ENCODE measurements around the gene RAB21.
"Not testable (repeated sequence)": the region's sequence is repeated elsewhere in the genome, so short reads cannot be mapped to it uniquely, and the experiment has no call there.

RAB21 gene

GRCh38 chr12:71756054-71756690, 1.5 kb downstream of the RAB21 start:
- H3F3A ChIP-seq (ENCODE audit: control insufficient read depth, insufficient read depth): no peaks in the 10 kb centered on the region
- peaks cover 31% of the 10 kb centered on the region for H3K4me1 ChIP-seq (ENCODE audit: control insufficient read depth, low read length)
- peaks cover 69% of the 10 kb centered on the region for H3K79me2 ChIP-seq (ENCODE audit: control insufficient read depth, low read length)
- no peak for TF ChIP-seq CTCF (IDR thresholded peaks at IDR 0.05; ENCODE audit: low read depth, low read length, poor library complexity, severe bottlenecking)
- no peak for TF ChIP-seq EZH2phosphoT487 (IDR thresholded peaks at IDR 0.05; ENCODE audit: borderline replicate concordance, low read length)
- no peaks in the 10 kb centered on the region for H3K9me2 ChIP-seq (replicated peaks; ENCODE audit: control insufficient read depth, low read length)
- peaks cover 53% of the 10 kb centered on the region for H3K36me3 ChIP-seq (ENCODE audit: control insufficient read depth, low read length)
- H4K20me1 ChIP-seq (ENCODE audit: control insufficient read depth, insufficient read depth, low read depth, low read length): peaks cover 18% of the 10 kb centered on the region; the same call in 1 of the 2 replicates
- peak overlapping the region; percentile 92 for H3K4me2 ChIP-seq (ENCODE audit: low read length)
- H3K27me3 ChIP-seq (ENCODE audit: control insufficient read depth, low read length): no peaks in the 10 kb centered on the region
- H3K4me3 ChIP-seq (ENCODE audit: low read length): peak overlapping the region; percentile 87
- H3K9me3 ChIP-seq (ENCODE audit: control insufficient read depth, insufficient read depth, low read length): peaks cover 25% of the 10 kb centered on the region
- no peak overlapping the region for H3K27ac ChIP-seq (ENCODE audit: low read depth, low read length)

DNA sequence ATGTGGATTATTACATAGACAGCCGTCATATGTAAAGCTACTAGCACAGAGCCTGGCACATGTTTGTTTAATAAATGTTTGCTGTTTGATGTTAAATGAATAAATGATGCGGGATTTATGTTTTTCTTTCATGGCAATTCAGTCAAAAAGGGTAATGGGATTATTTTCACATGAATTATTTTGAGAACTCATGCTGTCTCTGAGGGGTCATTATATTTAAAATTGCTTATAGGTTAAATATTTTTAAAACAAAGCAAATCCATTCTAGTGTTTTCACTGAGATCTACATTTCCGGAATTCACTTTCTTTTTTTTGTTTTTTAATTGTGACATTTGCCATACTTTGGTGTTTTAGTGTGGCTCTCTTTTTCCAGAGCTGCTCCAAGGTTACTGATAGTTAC, 5.3 kb downstream of the RAB21 start:
- Histone ChIP-seq H3F3A (ENCODE audit: control insufficient read depth, insufficient read depth) (no peaks in the 10 kb centered on the region), H3K27ac (ENCODE audit: low read depth, low read length) (no peak overlapping the region), H3K27me3 (ENCODE audit: control insufficient read depth, low read length) (no peaks in the 10 kb centered on the region), H3K79me2 (ENCODE audit: control insufficient read depth, low read length) (peaks cover 100% of the 10 kb centered on the region), H3K4me3 (ENCODE audit: low read length) (no peak overlapping the region), H4K20me1 (ENCODE audit: control insufficient read depth, insufficient read depth, low read depth, low read length) (peaks cover 18% of the 10 kb centered on the region; the same call in 1 of the 2 replicates), H3K36me3 (ENCODE audit: control insufficient read depth, low read length) (peaks cover 64% of the 10 kb centered on the region), H3K9me3 (ENCODE audit: control insufficient read depth, insufficient read depth, low read length) (peaks cover 25% of the 10 kb centered on the region), H3K4me2 (ENCODE audit: low read length) (no peak overlapping the region), H3K4me1 (ENCODE audit: control insufficient read depth, low read length) (peaks cover 23% of the 10 kb centered on the region), H3K9me2 (replicated peaks; ENCODE audit: control insufficient read depth, low read length) (no peaks in the 10 kb centered on the region)
- TF ChIP-seq CTCF (IDR thresholded peaks at IDR 0.05; ENCODE audit: low read depth, low read length, poor library complexity, severe bottlenecking) (no peak), EZH2phosphoT487 (IDR thresholded peaks at IDR 0.05; ENCODE audit: borderline replicate concordance, low read length) (no peak)

- no peak overlapping the region for H3K4me2 ChIP-seq (ENCODE audit: low read length)
- no peak overlapping the region for H3K27ac ChIP-seq (ENCODE audit: low read depth, low read length)
- peaks cover 66% of the 10 kb centered on the region for H3K36me3 ChIP-seq (ENCODE audit: control insufficient read depth, low read length)
- peaks cover 23% of the 10 kb centered on the region for H3K4me1 ChIP-seq (ENCODE audit: control insufficient read depth, low read length)
- H3K27me3 ChIP-seq (ENCODE audit: control insufficient read depth, low read length): no peaks in the 10 kb centered on the region
- H3K79me2 ChIP-seq (ENCODE audit: control insufficient read depth, low read length): peaks cover 100% of the 10 kb centered on the region
- no peaks in the 10 kb centered on the region for H3F3A ChIP-seq (ENCODE audit: control insufficient read depth, insufficient read depth)
- H3K9me2 ChIP-seq (replicated peaks; ENCODE audit: control insufficient read depth, low read length): no peaks in the 10 kb centered on the region
- H3K4me3 ChIP-seq (ENCODE audit: low read length): no peak overlapping the region
- TF ChIP-seq CTCF (IDR thresholded peaks at IDR 0.05; ENCODE audit: low read depth, low read length, poor library complexity, severe bottlenecking) (no peak), EZH2phosphoT487 (IDR thresholded peaks at IDR 0.05; ENCODE audit: borderline replicate concordance, low read length) (no peak)
- H4K20me1 ChIP-seq (ENCODE audit: control insufficient read depth, insufficient read depth, low read depth, low read length): peaks cover 17% of the 10 kb centered on the region; the same call in 1 of the 2 replicates
- H3K9me3 ChIP-seq (ENCODE audit: control insufficient read depth, insufficient read depth, low read length): peaks cover 25% of the 10 kb centered on the region
Observed at GRCh38 chr12:71760471-71760870, 5.8 kb downstream of the RAB21 start.

DNA sequence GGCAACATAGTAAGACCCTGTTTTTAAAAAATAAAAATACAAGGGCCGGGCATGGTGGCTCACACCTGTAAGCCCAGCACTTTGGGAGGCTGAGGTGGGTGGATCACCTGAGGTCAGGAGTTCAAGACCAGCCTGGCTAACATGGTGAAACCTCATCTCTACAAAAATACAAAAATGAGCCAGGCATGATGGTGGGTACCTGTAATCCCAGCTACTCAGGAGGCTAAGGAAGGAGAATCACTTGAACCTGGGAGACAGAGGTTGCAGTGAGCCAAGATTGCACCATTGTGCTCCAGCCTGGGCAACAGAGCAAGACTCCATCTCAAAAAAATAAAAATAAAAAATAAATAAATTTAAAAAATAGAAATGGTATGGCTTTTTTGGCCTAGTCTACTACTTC, 6.7 kb downstream of the RAB21 start:
- not testable (repeated sequence) for H3F3A ChIP-seq (ENCODE audit: control insufficient read depth, insufficient read depth); H3K4me3 ChIP-seq (ENCODE audit: low read length); H3K27me3 ChIP-seq (ENCODE audit: control insufficient read depth, low read length); H3K27ac ChIP-seq (ENCODE audit: low read depth, low read length); H3K9me2 ChIP-seq (replicated peaks; ENCODE audit: control insufficient read depth, low read length); H3K4me2 ChIP-seq (ENCODE audit: low read length)
- Histone ChIP-seq H3K4me1 (ENCODE audit: control insufficient read depth, low read length) (peaks cover 19% of the 10 kb centered on the region), H4K20me1 (ENCODE audit: control insufficient read depth, insufficient read depth, low read depth, low read length) (peaks cover 12% of the 10 kb centered on the region; the same call in 1 of the 2 replicates), H3K36me3 (ENCODE audit: control insufficient read depth, low read length) (peaks cover 60% of the 10 kb centered on the region), H3K9me3 (ENCODE audit: control insufficient read depth, insufficient read depth, low read length) (peaks cover 25% of the 10 kb centered on the region), H3K79me2 (ENCODE audit: control insufficient read depth, low read length) (peaks cover 100% of the 10 kb centered on the region)

All from DOHH2 (cell line).